DND-41 (cell line): Measurements from ENCODE around the gene NAXD.

Experiments used
- ATAC-seq: fragments of 200-7000 bp; cut with Tn5 transposase; 3 replicates; pipeline ENCODE4 v1.9.1; 2021; ENCODE audit warnings: low read depth; ENCODE audit not compliant: insufficient read depth
- DNase-seq: peaks from one replicate; pipeline ENCODE4 v3.0.0-alpha.2; 2020
- H2AFZ ChIP-seq: 2 replicates; pipeline ENCODE4 v1.6.0; 2012; ENCODE audit warnings: low read depth, low read length
- H3K27ac ChIP-seq: 2 replicates; pipeline ENCODE4 v1.5.1; 2012; ENCODE audit warnings: low read length, inconsistent platforms
- H3K27me3 ChIP-seq: fragments of 200-600 bp; sonication (generic); 2 replicates; pipeline ENCODE4 v1.6.0; 2012; ENCODE audit warnings: low read length, mild to moderate bottlenecking, inconsistent platforms; ENCODE audit not compliant: insufficient read depth, poor library complexity
- H3K36me3 ChIP-seq: 2 replicates; pipeline ENCODE4 v1.5.1; 2012; ENCODE audit warnings: low read length, inconsistent platforms; ENCODE audit not compliant: insufficient read depth
- H3K4me1 ChIP-seq: 2 replicates; pipeline ENCODE4 v1.5.1; 2012; ENCODE audit warnings: mild to moderate bottlenecking, low read length; ENCODE audit not compliant: insufficient read depth
- H3K4me2 ChIP-seq: 2 replicates; pipeline ENCODE4 v1.6.0; 2012; ENCODE audit warnings: mild to moderate bottlenecking, moderate library complexity, low read length, inconsistent platforms; ENCODE audit not compliant: insufficient read depth
- H3K4me3 ChIP-seq, 2 experiments: fragments of 200-600 bp in 1 of 2; shearing (Covaris generic) in 1 of 2; 2 replicates each; pipeline ENCODE4 v1.5.1; 2012 to 2016; ENCODE audit warnings: inconsistent platforms in 2 of 2, low read length in 2 of 2, mild to moderate bottlenecking in 2 of 2, low read depth in 1 of 2, moderate library complexity in 1 of 2
- H3K79me2 ChIP-seq: 2 replicates; pipeline ENCODE4 v1.6.0; 2012; ENCODE audit warnings: low read length, inconsistent platforms; ENCODE audit not compliant: insufficient read depth
- H3K9ac ChIP-seq: 2 replicates; pipeline ENCODE4 v1.6.0; 2012; ENCODE audit warnings: low read depth, mild to moderate bottlenecking, inconsistent platforms, low read length, moderate library complexity
- H3K9me3 ChIP-seq: 2 replicates; pipeline ENCODE4 v1.5.1; 2012; ENCODE audit warnings: low read length, moderate library complexity, mild to moderate bottlenecking, inconsistent platforms; ENCODE audit not compliant: insufficient read depth, severe bottlenecking
- H4K20me1 ChIP-seq: 2 replicates; pipeline ENCODE4 v1.6.0; 2012; ENCODE audit warnings: low read length; ENCODE audit not compliant: insufficient read depth
- EZH2 ChIP-seq: IDR thresholded peaks from 3 replicates; pipeline ENCODE4 v1.6.1; 2012; ENCODE audit warnings: borderline replicate concordance, low read depth, mild to moderate bottlenecking, moderate library complexity, low read length, inconsistent platforms; ENCODE audit not compliant: severe bottlenecking
- TF ChIP-seq, protein P1 (sequence below): IDR thresholded peaks from 2 replicates; pipeline ENCODE4 v1.5.1; 2012; ENCODE audit warnings: borderline replicate concordance, low read length, moderate library complexity, mild to moderate bottlenecking; ENCODE audit not compliant: poor library complexity, severe bottlenecking; ENCODE audit errors: extremely low read depth

Gene NAXD

DNA sequence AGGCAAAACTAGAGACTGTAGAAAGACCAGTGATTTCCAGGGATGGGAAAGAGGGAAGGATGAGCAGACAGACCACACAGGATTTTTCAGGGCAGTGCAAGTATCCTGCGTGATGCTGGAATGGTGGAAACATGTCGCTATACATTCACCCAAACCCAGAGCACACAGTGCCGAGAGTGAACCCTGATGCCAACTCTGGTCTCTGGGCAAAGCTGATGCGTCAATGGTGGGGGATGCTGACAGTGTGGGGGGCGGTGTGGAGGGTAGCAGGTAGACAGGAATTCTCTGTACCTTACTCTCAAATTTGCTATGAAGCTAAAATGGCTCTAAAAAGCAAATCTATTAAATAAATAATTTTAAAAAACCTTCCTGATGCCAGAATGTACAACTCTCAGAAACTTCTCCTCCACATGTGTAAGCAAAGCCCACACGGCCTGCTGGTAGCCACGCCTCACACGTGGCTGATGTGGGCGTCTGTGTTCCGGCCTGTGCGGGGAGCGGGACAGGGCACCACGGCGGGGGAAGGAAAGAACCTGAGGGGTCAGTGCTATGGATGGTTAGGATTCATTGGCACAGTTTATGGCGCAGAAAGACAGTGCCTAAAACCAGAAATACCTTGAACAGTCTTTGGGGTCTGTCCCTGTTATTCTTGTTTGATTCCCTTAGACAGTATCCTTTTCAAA lies 66.7 kb downstream of the NAXD start:
- Histone ChIP-seq H3K4me2 (no peak overlapping the region), H3K27ac (no peak overlapping the region), H3K9me3 (no peaks in the 10 kb centered on the region), H3K27me3 (no peaks in the 10 kb centered on the region), H3K4me3 (no peak overlapping the region), H3K4me1 (no peaks in the 10 kb centered on the region), H3K79me2 (no peaks in the 10 kb centered on the region; the same call in 1 of the 2 replicates), H3K9ac (no peak overlapping the region), H4K20me1 (peaks cover 2% of the 10 kb centered on the region; the same call in 1 of the 2 replicates), H2AFZ (no peak overlapping the region), H3K36me3 (peaks cover 88% of the 10 kb centered on the region)
- no peak for ATAC-seq
- no peak for DNase-seq
- no peak for TF ChIP-seq EZH2
- TF ChIP-seq, protein P1, sequence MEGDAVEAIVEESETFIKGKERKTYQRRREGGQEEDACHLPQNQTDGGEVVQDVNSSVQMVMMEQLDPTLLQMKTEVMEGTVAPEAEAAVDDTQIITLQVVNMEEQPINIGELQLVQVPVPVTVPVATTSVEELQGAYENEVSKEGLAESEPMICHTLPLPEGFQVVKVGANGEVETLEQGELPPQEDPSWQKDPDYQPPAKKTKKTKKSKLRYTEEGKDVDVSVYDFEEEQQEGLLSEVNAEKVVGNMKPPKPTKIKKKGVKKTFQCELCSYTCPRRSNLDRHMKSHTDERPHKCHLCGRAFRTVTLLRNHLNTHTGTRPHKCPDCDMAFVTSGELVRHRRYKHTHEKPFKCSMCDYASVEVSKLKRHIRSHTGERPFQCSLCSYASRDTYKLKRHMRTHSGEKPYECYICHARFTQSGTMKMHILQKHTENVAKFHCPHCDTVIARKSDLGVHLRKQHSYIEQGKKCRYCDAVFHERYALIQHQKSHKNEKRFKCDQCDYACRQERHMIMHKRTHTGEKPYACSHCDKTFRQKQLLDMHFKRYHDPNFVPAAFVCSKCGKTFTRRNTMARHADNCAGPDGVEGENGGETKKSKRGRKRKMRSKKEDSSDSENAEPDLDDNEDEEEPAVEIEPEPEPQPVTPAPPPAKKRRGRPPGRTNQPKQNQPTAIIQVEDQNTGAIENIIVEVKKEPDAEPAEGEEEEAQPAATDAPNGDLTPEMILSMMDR: no peak

DNA sequence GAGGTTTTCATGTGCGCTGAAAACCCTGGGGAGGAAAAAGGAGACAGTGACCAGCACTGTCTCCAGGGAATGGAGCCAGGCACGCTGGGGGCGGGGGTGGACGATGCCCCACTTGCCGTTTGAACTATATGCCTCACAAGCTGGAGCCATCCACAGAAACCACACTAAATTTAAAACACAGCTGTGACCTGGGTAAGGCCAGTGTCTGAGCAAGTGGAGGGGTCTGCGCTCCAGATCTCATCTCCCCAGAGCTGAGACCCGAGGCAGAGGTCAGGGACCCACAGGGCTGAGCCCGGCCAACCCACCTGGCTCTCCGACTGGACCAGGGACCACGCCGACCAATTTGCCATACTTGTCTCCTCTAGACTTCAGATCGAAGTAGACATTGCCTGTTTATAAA lies 67.4 kb downstream of the NAXD start:
- Histone ChIP-seq H4K20me1 (peaks cover 3% of the 10 kb centered on the region), H3K4me2 (no peak overlapping the region), H3K27me3 (no peaks in the 10 kb centered on the region), H3K4me1 (no peaks in the 10 kb centered on the region), H3K27ac (no peak overlapping the region), H3K36me3 (peaks cover 88% of the 10 kb centered on the region), H2AFZ (no peak overlapping the region), H3K79me2 (no peaks in the 10 kb centered on the region; the same call in 1 of the 2 replicates), H3K9me3 (no peaks in the 10 kb centered on the region), H3K9ac (no peak overlapping the region), H3K4me3 (no peak overlapping the region)
- ATAC-seq: no peak
- TF ChIP-seq, protein P1: no peak
- no peak for TF ChIP-seq EZH2
- DNase-seq: no peak

DNA sequence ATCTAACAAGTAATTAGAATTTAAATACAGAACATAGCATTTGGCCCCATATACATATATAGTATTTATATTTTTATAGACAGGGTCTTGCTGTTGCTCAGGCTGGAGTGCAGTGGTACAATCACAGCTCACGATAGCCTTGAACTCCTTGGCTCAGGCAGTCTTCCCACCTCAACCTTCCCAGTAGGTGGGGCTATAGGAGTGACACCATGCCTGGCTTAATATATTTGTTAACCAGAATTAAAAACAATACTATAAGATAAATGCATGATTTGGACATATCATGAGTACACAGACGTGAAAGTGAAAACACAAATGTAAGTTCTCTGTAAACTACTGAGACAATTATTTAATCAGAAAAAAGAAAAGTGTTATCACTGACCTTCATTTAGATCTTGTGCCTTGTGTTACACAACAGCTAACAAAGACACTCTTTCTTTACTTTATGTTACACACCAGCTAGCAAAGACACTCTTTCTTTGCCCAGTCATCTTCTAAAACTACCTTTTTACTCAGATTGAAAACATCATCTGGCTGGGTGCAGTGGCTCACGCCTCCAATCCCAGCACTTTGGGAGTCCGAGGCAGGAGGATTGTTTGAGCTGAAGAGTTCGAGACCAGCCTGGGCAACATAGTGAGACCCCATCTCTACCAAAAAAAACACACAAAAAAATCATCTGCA lies 68.0 kb downstream of the NAXD start:
- Histone ChIP-seq H3K27ac (no peak overlapping the region), H3K9ac (no peak overlapping the region), H3K4me1 (no peaks in the 10 kb centered on the region), H3K9me3 (no peaks in the 10 kb centered on the region), H2AFZ (no peak overlapping the region), H3K4me3 (no peak overlapping the region), H3K36me3 (peaks cover 88% of the 10 kb centered on the region), H3K4me2 (no peak overlapping the region), H3K79me2 (no peaks in the 10 kb centered on the region), H3K27me3 (no peaks in the 10 kb centered on the region), H4K20me1 (peaks cover 4% of the 10 kb centered on the region; the same call in 1 of the 2 replicates)
- ATAC-seq (peak; percentile 47; the same call in 1 of the 3 replicates), DNase-seq (no peak)
- no peak for TF ChIP-seq EZH2
- TF ChIP-seq, protein P1: peak; percentile 38
